ENCODE results near the gene POLR2F.
A peak's percentile ranks its signal among the peaks of the same experiment; 100 is the strongest.
"Not testable (repeated sequence)": the region's sequence is repeated elsewhere in the genome, so short reads cannot be mapped to it uniquely, and the experiment has no call there.

The POLR2F gene

DNA sequence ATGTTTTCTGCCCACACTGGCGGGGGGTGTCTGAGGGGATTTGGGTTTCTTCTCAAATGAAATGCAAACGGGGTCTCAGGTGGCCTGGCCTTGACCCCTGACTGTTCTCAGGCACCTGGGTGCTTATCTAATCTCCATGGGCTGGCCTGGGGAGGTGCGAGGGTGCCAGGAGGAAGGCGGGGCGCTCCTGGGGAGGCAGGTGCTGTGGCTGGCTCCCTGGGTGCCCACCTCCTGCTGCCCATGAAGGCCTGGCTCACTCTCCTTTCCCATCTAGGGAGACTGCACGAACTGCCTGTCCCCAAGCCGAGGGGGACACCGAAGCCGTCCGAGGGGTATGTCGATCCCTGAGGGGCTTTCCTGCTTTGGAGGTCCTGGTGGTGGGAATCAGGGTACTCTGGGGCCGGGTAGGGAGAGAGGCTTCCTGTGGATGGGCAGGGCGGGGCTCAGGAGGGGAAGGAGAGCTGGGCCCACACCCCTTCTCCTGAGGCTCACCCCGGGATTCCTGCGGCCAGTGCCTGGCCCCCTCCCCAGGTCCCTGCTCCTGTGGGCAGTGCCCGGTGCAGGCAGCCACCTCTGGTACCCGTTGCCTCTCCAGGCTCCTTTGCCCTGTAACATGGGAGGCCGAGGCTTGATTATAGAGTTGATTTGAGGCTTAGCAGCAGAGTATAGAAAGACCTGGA, 29.0 kb upstream of the POLR2F start:
- DNase-seq = no peak

DNA sequence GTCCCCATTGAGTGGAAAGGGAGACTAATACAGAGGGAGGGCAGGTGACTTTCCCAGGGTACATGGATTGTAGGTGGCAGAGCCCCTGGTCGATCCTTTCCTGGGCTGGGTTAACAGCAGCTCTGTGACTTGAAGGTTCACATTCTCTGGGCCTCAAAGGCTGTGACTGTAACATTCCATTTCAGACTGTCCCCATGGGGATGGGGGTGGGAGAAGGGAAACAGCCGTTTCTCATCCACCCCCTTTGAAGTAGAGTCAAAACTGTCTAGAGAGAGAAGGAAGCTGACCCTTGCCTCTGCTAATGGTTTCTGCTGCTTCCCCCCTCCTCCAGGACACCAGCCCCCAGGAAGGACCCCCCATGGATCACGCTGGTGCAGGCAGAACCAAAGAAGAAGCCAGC, 28.2 kb upstream of the POLR2F start:
- no peak for DNase-seq

DNA sequence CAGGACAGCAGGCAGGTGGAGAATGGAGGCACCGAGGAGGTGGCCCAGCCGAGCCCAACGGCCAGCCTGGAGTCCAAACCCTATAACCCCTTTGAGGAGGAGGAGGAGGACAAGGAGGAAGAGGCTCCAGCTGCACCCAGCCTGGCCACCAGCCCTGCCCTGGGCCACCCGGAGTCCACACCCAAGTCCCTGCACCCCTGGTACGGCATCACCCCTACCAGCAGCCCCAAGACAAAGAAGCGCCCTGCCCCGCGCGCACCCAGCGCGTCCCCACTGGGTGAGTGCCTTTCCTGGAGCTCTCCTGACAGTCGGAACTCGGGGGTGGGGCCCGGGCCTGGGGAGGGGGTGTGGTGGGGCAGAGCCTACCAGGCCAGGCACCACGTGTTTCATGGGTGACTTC, 27.7 kb upstream of the POLR2F start:
- DNase-seq = no peak

DNA sequence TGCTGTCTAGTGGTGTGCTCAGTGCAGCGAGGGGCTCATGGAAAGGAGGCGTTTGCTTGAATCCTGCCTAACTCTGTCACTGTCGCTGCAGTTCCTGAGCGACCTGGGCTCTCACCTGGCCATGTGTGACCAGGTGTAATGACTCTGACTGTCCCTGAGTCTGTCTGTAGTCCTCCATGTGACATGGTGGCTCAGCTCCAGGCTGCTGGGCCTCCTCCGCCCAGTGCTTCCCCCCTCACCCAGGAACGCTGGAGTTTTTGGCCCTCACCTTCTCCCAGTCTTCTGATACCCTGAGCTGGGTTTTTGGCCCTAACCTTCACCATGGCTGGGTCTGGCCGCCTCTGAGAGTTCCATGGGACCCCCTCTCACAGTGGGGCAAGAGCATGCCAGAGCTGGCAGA, 27.1 kb upstream of the POLR2F start:
- DNase-seq = no peak

DNA sequence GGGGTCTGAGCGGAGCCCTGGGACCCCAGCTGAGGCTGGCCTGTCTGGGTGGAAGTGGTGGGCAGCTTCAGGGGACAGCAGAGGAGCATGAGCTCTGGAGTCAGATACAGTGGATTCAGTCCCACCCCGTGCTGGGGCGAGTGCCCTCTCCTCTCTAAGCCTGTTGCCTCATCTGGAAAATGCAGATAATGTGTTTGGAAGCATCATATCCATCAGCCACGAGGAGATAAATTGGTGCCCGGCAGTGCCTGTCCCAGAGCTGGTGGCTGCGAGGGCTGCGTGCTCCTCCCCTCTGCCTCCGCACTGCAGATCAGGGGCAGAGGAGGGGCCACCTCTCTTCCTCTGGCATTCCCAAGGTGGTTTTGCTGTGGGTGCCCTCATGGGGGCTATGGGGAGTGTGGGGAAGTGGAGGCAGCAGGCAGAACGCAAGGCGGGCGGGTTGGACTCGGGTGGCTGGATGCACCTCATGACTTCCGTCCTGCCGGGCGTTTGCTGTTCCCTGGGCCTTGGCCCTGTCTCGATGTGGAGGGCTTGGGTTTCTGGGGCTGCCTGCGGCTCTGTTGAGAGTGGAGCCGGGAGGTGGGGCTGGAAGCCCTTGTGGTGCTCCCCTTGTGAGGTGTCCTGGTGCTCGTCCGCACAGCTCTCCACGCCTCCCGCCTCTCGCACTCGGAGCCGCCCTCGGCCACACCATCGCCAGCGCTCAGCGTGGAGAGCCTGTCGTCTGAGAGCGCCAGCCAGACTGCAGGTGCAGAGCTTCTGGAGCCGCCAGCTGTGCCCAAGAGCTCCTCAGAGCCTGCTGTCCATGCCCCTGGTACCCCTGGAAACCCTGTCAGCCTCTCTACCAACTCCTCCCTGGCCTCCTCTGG, 26.5 kb upstream of the POLR2F start:
- DNase-seq = no peak

DNA sequence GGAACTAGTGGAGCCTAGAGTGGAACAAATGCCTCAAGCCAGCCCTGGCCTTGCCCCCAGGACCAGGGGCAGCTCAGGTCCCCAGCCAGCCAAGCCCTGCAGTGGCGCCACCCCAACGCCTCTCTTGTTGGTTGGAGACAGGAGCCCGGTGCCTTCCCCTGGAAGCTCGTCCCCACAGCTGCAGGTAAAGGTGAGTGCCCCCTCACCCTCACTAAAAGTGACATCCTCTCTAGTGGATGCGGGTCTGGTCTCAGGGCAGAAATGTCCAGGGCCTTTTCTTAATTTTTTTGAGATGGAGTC, 25.9 kb upstream of the POLR2F start:
- no peak for DNase-seq

DNA sequence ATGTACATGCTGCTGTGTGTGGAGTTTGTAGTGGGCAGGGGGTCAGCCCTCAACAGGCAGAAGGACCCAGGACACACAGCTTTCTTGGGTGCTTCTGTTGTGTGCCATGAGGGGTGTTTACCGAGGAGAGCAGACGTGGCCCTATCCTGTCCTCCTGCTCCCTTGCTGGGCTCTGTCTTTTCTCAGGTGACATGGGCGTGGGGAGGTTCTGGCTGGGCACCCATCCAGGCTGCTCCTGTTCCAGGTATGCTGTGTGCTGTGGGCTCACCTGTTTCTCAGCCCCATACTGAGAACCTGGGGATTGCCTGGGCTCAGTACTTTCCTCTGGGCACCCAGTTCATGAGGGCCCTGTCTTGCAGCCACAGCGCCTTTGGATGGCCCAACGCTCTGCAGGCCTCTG, 24.1 kb upstream of the POLR2F start:
- DNase-seq = no peak

DNA sequence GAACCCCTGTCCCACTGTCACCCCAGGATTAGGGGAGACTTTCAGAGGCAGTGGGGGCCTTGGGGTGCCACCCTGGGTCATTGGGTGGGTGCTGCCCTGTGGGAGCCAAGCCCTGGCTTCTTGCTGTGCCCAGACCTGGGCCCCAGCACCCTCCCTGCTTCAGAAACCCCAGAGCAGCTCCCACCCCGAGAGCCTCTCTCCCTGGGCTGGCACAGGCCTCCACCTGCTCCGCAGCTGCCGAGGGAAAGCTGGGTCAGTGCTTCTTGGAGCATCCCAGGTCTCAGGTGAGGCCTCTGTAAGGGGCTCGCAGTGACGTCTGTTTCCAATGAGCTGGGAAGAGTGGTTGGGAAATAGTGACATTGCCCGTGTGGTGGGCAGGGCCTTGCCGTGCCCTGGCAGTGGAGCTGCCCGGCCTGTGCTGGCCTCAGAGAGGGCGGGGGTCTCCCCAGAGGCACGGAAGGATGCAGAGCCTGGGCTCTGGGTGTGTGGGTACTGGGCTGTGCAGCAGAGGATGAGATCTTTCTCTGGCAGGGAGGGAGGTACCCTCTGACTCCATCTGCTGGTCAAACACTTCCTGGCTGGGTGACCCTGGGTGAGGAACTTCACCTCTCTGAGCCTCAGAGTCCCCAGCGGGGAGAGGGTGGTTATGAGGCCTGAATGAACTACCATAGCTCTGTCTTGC, 23.1 kb upstream of the POLR2F start:
- no peak for DNase-seq

DNA sequence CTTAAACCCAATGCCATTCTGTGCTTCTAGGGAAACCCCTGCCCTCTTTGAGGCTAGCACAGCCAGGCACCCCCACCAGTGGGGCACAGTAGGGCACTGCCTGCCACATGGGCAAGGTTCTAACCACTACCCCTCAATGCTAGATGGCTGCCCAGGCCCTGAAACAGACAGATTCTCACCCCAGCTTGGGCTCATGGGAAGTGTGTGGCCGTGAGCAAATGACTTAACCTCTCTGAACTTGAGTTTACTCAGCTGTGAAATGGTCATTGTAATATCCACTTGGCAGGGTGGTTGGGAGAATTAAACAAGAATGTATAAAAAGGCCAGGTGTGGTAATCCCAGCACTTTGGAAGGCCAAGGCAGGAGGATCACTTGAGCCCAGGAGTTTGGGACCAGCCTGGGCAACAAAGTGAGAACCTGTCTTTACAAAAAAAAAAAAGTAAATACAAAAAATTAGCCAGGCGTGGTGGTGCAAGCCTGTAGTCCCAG, 22.5 kb upstream of the POLR2F start:
- DNase-seq = no peak

DNA sequence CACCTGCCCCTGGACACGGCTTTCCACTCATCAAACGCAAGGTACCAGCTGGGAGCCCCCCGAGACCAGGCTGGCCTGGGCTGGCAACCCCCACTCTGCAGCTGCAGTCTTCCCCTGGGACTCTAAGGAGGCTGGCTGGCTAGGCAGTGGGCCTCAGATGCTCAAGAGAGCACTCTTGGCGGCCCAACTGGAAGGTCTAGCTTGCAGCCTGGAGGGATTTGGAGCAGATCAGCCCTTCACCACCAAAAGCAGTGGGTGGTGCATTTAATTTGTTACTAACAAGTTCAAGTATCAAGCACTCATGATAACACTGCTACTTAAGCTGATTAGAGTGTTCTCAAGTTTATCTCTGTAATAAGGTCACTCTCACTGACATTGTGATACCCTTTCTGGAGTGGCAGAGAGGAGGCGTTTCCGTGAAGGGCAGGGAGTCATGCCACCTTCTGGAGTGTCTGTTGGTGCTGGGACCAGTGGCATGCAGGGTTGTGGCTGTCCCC, 21.6 kb upstream of the POLR2F start:
- DNase-seq = no peak

DNA sequence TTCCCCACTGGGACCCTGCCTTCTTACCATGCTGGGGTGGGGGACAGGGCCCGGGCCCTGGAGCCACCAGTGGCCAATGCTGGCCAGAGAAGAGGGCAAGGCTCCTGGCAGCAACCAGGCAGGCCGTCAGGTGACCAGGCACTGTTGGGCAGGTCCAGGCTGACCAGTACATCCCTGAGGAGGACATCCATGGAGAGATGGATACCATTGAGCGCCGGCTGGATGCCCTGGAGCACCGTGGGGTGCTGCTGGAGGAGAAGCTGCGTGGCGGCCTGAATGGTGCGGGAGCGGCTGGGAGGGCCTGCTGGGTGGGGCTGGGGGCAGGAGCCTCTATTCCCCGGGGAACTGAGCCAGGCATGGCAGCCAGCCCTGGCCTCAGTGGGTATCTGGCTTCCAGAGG, 21.1 kb upstream of the POLR2F start:
- no peak for DNase-seq

DNA sequence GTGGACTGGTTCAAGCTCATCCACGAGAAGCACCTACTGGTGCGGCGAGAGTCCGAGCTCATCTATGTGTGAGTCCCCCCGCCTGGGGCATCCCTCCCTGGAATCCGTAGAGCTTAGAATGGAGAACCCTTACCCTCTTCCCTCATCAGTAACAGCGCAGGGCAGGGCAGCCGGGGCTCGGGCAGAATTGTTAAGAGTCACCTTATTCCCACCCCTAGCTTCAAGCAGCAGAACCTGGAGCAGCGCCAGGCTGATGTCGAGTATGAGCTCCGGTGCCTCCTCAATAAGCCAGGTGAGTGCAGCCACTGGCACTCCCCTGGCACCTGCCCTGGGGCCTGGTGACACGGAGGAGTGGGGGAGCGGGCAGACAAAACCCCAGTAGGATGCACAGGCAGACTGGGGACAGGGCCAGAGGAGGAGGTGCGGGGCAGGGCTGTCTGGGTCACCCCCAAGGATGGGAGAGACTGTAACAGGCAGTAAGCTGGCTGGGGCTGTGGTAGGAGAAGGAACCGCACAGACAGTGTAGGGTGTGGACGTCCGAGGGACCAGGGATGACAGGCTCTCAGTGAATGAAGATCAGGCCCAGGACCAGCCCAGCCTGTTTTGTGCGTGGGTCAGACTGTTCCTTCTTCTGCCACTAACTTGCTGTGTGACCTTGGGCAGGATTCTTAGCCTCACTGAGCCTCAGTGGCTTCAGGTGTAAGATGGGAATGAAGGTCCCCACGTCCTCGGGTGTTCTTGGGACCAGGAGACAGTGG, 20.5 kb upstream of the POLR2F start:
- DNase-seq = no peak

DNA sequence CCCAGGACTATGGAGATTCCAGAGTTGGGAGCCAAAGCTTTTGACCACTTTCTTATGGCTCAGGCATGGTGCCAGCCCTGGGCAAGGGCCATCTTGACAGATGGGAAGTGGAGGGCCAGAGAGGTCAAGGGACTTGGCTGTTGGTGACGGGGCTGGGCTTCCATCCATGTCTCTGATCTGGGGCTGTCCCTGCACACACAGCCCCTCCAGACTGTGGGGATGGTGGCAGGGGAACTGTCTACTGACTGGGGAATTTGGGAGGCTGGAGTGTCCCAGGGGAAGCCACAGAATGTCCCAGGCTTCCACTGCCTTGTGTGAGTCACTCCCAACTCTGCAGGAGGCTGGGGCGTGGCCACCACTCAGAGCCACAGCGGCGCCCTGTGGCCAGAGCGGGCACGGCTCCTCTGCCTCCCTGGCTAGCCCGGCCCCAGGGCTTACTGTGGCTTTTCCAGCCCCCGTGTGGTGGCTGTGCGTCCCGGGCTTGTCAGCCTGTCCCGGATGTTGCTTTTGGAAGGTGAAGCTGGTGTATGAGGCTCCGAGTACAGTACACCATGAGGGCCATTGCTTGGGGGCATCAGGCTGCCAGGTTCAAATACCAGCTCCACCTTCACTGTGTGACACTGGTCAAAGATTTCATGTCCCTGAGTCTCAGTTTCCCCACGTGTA, 19.7 kb upstream of the POLR2F start:
- DNase-seq = peak; percentile 70

DNA sequence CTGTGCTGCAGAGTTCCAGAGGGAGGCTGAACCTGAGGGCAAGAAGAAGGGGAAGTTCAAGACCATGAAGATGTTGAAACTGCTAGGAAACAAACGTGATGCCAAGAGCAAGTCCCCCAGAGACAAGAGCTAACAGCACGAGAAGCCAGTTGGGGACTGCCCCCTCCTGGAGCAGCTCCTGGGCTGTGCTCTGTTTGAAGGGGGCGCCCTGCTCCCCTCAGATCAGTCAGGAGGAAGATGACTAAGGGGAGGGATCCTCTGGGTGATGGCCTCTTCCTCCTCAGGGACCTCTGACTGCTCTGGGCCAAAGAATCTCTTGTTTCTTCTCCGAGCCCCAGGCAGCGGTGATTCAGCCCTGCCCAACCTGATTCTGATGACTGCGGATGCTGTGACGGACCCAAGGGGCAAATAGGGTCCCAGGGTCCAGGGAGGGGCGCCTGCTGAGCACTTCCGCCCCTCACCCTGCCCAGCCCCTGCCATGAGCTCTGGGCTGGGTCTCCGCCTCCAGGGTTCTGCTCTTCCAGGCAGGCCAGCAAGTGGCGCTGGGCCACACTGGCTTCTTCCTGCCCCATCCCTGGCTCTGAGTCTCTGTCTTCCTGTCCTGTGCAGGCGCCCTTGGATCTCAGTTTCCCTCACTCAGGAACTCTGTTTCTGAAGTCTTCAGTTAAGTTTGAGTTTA, 12.7 kb upstream of the POLR2F start:
- DNase-seq = no peak

DNA sequence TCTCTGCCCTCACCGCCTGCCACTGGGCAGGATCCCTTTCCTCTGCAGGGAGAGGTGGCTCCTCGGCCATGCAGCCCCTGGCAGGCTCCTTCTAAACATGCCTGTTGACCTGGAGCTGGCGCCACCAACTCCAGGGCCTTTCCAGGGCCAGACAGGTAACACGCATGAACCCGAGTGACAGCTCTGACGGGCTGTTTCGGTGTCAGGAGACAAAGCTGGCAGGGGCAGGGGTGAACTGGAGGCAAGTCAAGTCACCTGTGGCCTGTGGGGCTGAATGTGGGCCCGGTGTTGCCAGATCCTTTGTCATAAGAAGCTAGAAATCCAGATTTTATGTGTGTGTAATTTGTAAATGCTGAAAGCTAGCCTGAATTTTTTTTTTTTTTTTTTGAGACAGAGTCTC, 11.4 kb upstream of the POLR2F start:
- no peak for DNase-seq

DNA sequence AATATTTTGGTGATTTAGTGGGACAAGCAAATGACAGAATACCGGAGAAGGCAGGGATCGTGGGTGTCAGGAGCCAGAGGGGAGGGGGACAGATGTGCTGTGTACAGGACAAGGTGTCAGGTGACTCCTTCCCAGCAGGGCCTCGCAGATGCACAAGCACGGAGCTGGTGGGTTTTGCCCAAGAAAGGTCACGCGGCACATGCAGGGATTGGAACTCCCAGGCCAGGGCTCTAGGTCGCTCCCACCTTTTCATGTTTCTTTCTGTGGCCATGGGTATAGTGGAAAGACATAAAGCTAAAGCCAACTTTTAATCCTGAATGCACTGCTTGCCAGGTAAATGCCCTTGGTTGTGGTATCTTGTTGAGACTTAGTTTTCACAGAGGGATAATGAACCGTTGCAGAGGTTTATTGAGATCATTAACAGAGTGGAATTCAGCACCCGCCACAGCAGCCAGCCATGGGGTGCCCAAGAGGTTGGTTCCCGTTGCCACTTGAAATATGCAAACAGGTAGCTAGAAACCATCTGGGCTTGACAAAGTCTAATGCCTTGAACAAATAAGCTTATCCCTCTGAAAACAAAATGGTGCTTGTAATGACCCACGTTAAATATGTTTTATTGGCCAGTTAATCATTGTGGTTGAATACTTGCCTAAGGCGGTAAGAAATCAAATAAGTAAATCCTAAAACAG, 10.2 kb upstream of the POLR2F start:
- DNase-seq = peak; percentile 50

DNA sequence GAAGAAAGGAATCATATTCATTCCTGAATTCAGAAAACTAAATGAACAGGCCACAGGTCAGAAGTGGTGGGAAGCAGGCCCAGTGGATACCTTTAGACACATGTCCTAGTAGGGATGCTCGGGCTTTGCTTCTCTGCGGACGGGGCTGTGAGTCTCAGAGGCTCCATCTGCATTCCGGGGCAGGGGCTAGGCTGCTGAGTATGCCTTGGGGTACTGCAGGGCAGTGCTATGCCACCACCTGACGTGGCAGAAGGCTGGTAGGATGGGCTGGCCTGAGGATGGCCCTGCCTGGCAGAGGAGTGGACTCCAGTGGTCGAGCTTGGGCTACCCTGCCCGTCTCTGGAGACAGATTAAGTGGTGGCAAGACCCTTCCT, 9.7 kb upstream of the POLR2F start:
- no peak for DNase-seq

DNA sequence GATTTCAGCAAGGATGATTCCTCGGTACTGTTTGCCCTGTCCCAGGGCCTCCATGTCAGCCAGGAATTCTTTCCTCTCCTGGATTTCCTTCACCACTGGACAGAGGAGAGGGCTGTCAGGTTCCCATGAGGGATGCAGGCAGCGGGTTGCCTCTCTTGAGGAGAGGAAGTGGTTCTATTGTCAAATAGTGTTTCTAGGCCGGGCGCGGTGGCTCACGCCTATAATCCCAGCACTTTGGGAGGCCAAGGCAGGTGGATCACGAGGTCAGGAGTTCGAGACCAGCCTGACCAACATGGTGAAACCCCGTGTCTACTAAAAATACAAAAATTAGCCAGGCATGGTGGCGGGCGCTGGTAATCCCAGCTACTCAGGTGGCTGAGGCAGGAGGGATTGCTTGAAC, 9.1 kb upstream of the POLR2F start:
- DNase-seq = not testable (repeated sequence)

DNA sequence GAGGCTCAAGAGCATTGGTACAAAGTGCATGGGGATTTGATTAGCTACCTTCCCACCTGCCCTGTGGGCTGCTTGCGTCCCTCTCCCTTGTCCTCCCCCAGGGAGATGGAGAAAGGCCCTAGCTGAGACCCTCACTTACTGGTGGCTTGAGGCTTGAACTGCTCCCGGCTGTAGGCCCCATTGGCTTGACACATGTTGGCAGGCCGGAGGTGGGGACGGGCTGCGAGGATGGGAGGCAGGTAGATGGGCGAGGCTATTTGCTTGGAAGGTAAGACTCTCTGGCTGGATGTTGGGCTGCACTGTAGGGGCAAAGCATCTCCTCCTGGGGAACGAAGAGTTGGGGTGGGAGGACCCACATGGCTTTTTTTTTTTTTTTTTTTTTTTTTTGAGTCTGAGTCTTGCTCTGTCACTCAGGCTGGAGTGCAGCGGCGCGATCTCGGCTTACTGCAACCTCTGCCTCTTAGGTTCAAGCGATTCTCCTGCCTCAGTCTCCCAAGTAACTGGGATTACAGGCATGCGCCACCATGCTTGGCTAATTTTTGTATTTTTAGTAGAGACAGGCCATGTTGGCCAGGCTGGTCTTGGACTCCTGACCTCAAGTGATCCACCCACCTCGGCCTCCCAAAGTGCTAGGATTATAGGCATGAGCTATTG, 6.2 kb upstream of the POLR2F start:
- not testable (repeated sequence) for DNase-seq

DNA sequence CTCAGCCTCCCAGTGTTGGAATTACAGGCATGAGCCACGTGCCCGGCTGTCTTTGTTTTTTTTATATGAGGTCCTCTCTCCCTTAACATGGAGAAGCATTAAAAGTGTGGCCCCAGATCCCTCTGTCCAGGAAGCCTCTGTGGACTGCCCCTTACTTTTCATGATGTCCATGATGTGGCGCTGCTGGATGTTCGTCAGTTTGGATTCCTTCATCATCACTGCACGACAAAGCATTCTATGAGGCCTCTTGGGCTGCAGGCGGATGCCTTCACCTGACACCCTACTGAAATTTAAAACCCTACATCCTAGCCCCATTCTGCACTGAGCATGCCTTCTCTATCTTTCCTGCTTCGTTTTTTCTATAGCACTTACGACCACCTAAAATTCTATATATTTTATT, 2.2 kb upstream of the POLR2F start:
- DNase-seq = no peak

Measured in right kidney (tissue), 1 donor.